Measurements from ENCODE around the gene TCF7L1. TPM values are rescaled to one million over a fixed set of nuclear protein-coding genes. Genes with fewer than 3 reads are reported as not detected.

The TCF7L1 gene
- total and polyA plus RNA-seq, 9 of the 15 experiments (the other 6 are each of a cell fraction or from before 2014, with no cell fraction given): 0.03 to 0.11 (median 0.07) TPM; not detected in 5

GRCh38 chr2:85163675-85164074, 30.5 kb downstream of the TCF7L1 start:
- TF ChIP-seq CREM (IDR thresholded peaks at IDR 0.05; ENCODE audit: low read depth) (no peak), RBM17 (IDR thresholded peaks at IDR 0.05; ENCODE audit: borderline replicate concordance, low read depth, low read length) (no peak), SRSF1 (IDR thresholded peaks at IDR 0.05; ENCODE audit: low read depth, low read length) (no peak), ARID2 (IDR thresholded peaks at IDR 0.05) (no peak), ZBTB8A (IDR thresholded peaks at IDR 0.05; ENCODE audit: partially characterized antibody) (no peak), CXXC5 (CRISPR knock-in tag; IDR thresholded peaks at IDR 0.05) (no peak), ILK (tag; IDR thresholded peaks at IDR 0.05; ENCODE audit: borderline replicate concordance, low read depth) (no peak), NUFIP1 (IDR thresholded peaks at IDR 0.05; ENCODE audit: partially characterized antibody) (no peak), SMARCA5 (IDR thresholded peaks at IDR 0.05) (no peak), COPS2 (conservative IDR thresholded peaks at IDR 0.05) (no peak), KLF10 (CRISPR knock-in tag; IDR thresholded peaks at IDR 0.05) (no peak), ZNF134 (CRISPR knock-in tag; conservative IDR thresholded peaks at IDR 0.05) (no peak), ZNF232 (CRISPR knock-in tag; IDR thresholded peaks at IDR 0.05) (no peak), RBM34 (IDR thresholded peaks at IDR 0.05; ENCODE audit: borderline replicate concordance, insufficient read depth, low read length) (no peak), ZBTB1 (CRISPR knock-in tag; IDR thresholded peaks at IDR 0.05; ENCODE audit: borderline replicate concordance, low read depth) (no peak)
- H3K4me1 ChIP-seq (replicated peaks in 1 of 2; ENCODE audit: control insufficient read depth in 2 of 2, insufficient read depth in 2 of 2, low read length in 2 of 2): no peaks in the 10 kb centered on the region; a peak in 1 of 5 replicates
- no peaks in the 10 kb centered on the region for H3K9me3 ChIP-seq (replicated peaks; ENCODE audit: control insufficient read depth, insufficient read depth, low read depth, low read length)
- ATAC-seq (no peak), DNase-seq (ENCODE audit: extremely low read depth in 1 of 4, low spot score in 3 of 4) (no peak), FAIRE-seq (no peak)
- H3K27ac ChIP-seq (ENCODE audit: extremely low read depth, low read depth, low read length): no peak overlapping the region
- in situ Hi-C loops (cut with MboI) (no loop called here), intact Hi-C loops (cut with micrococcal nuclease) (no loop called here)
- 0% methylated on average over 3 of the region's 3 CpGs for WGBS (ENCODE audit: insufficient coverage, low coverage, missing lambda C conversion rate)
- H3K36me3 ChIP-seq (ENCODE audit: control insufficient read depth, insufficient read depth, low read length): no peaks in the 10 kb centered on the region
- no peak overlapping the region for H3K4me3 ChIP-seq
- H3K4me2 ChIP-seq (ENCODE audit: insufficient read depth, low read length): no peak overlapping the region
- CTCF ChIA-PET (ENCODE audit: low intra/inter-chr PET ratio): no interaction called here
- POLR2A ChIA-PET: interaction anchor here (0.6 to 1.4 kb wide), 2 partner anchors 16 to 1035 kb away, joined by 3 to 5 read pairs; no protein-coding TSS in a partner anchor
- 0 out of 2 replicates have a peak, but pooled peaks cover 4% of the 10 kb centered on the region for H4K20me1 ChIP-seq (replicated peaks; ENCODE audit: control insufficient read depth, insufficient read depth, low read length)
- peaks cover 52 to 89% of the 10 kb centered on the region in 2 experiments for H3K27me3 ChIP-seq (ENCODE audit: control insufficient read depth in 2 of 2, insufficient read depth in 2 of 2, low read length in 2 of 2)
- BruUV-seq (replicated peaks): no TSS peak
- no peaks in the 10 kb centered on the region for H3K79me2 ChIP-seq (ENCODE audit: control insufficient read depth, insufficient read depth, low read length)
- H3K9me1 ChIP-seq (ENCODE audit: control insufficient read depth, insufficient read depth, low read length): no peaks in the 10 kb centered on the region
- no peak overlapping the region for H3K9ac ChIP-seq (ENCODE audit: insufficient read depth in 1 of 2, low read depth in 2 of 2, low read length in 2 of 2)
- H2AFZ ChIP-seq (ENCODE audit: low read depth, low read length): no peak overlapping the region

Measured in K562 (cell line).